Nephron (organoid): ENCODE data around the gene CERS6.

ENCODE experiments used
- H3K27ac Mint-ChIP-seq, 3 experiments: 2 replicates each; pipeline ENCODE4 v1.8.0; 2020; ENCODE audit warnings: mixed read lengths in 3 of 3, mild to moderate bottlenecking in 2 of 3, moderate library complexity in 1 of 3
- H3K27me3 Mint-ChIP-seq: 2 replicates; pipeline ENCODE4 v1.8.0; 2021; ENCODE audit warnings: low read depth, mild to moderate bottlenecking, moderate library complexity, mixed read lengths
- H3K36me3 Mint-ChIP-seq: 2 replicates; pipeline ENCODE4 v1.8.0; 2020; ENCODE audit warnings: low read depth, mixed read lengths
- H3K4me1 Mint-ChIP-seq: 2 replicates; pipeline ENCODE4 v1.8.0; 2020; ENCODE audit warnings: mixed read lengths
- H3K4me3 Mint-ChIP-seq, 3 experiments: 2 replicates each; pipeline ENCODE4 v1.8.0; 2020; ENCODE audit warnings: mild to moderate bottlenecking in 3 of 3, mixed read lengths in 3 of 3, moderate library complexity in 2 of 3
- H3K9me3 Mint-ChIP-seq: 2 replicates; pipeline ENCODE4 v1.8.0; 2020; ENCODE audit warnings: mixed read lengths
- TF ChIP-seq, protein P1 (sequence below), 3 experiments: fragments of 200-600 bp; sonication (generic); IDR thresholded peaks; one replicate each; pipeline ENCODE4 v1.5.0; 2021; ENCODE audit warnings: antibody characterized with exemption in 3 of 3; ENCODE audit not compliant: unreplicated experiment in 3 of 3

The CERS6 gene

DNA sequence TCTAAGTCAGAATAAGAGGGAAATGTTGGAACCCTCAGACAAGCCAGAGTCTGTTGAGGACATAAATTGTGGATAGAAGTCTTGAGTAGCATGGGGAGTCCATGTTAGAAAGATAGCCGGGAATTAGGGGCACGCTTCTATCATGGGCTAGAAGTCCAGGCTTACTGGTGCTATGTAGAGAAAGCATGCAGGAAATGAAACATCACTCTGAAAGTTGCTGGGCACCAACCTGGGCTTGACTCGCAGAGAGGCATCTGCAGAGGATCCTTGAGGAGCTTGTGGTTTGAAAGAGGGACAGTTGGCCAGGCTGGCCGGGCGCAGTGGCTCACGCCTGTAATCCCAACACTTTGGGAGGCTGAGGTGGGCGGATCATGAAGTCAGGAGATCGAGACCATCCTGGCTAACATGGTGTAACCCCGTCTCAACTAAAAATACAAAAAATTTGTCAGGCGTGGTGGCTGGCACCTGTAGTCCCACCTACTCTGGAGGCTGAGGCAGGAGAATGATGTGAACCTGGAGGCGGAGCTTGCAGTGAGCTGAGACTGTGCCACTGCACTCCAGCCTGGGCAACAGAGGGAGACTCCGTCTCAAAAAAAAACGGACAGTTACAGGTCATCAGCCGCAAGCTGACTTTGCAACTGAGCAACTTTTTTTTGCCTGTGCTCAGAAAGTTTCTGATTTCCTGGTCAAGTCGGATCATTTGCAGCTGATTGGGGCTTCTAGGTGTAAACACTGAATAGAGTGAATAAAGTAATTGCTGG lies 24.9 kb downstream of the CERS6 start:
- peaks cover 23% of the 10 kb centered on the region for H3K4me1 Mint-ChIP-seq
- no peak overlapping the region for H3K4me3 Mint-ChIP-seq
- no peak overlapping the region for H3K27ac Mint-ChIP-seq
- H3K36me3 Mint-ChIP-seq = peaks cover 2% of the 10 kb centered on the region
- H3K27me3 Mint-ChIP-seq = no peaks in the 10 kb centered on the region
- H3K9me3 Mint-ChIP-seq = peaks cover 6% of the 10 kb centered on the region
- TF ChIP-seq, protein P1, sequence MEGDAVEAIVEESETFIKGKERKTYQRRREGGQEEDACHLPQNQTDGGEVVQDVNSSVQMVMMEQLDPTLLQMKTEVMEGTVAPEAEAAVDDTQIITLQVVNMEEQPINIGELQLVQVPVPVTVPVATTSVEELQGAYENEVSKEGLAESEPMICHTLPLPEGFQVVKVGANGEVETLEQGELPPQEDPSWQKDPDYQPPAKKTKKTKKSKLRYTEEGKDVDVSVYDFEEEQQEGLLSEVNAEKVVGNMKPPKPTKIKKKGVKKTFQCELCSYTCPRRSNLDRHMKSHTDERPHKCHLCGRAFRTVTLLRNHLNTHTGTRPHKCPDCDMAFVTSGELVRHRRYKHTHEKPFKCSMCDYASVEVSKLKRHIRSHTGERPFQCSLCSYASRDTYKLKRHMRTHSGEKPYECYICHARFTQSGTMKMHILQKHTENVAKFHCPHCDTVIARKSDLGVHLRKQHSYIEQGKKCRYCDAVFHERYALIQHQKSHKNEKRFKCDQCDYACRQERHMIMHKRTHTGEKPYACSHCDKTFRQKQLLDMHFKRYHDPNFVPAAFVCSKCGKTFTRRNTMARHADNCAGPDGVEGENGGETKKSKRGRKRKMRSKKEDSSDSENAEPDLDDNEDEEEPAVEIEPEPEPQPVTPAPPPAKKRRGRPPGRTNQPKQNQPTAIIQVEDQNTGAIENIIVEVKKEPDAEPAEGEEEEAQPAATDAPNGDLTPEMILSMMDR (IDR thresholded peaks at IDR 0.05; ENCODE audit: unreplicated experiment in 3 of 3) = no peak

DNA sequence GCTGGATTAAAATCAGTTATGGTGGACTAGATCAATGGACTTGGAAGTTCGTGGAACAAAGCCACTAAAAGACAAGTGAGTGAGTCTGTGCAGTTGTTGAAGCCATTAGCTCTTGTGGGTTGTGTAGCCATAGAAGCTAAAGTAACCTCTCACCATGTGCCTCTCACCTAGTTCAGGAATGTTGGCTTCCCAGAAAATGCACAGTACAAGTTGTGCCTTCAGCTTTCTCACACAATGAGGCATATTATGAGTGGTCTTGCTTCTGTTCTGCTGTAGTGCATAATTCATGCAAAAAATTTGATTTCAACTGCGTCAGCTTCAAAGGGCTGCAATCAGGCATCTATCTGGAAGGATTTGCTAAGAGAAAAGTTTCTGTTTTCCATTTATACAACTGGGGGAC lies 26.2 kb downstream of the CERS6 start:
- no peaks in the 10 kb centered on the region for H3K27me3 Mint-ChIP-seq
- TF ChIP-seq, protein P1 (IDR thresholded peaks at IDR 0.05; ENCODE audit: unreplicated experiment in 3 of 3) = no peak
- H3K9me3 Mint-ChIP-seq = peaks cover 6% of the 10 kb centered on the region
- H3K36me3 Mint-ChIP-seq = peaks cover 7% of the 10 kb centered on the region
- peaks cover 19% of the 10 kb centered on the region for H3K4me1 Mint-ChIP-seq
- peak overlapping the region in 2 of 3 experiments; percentile 23 to 24 for H3K27ac Mint-ChIP-seq
- no peak overlapping the region for H3K4me3 Mint-ChIP-seq

DNA sequence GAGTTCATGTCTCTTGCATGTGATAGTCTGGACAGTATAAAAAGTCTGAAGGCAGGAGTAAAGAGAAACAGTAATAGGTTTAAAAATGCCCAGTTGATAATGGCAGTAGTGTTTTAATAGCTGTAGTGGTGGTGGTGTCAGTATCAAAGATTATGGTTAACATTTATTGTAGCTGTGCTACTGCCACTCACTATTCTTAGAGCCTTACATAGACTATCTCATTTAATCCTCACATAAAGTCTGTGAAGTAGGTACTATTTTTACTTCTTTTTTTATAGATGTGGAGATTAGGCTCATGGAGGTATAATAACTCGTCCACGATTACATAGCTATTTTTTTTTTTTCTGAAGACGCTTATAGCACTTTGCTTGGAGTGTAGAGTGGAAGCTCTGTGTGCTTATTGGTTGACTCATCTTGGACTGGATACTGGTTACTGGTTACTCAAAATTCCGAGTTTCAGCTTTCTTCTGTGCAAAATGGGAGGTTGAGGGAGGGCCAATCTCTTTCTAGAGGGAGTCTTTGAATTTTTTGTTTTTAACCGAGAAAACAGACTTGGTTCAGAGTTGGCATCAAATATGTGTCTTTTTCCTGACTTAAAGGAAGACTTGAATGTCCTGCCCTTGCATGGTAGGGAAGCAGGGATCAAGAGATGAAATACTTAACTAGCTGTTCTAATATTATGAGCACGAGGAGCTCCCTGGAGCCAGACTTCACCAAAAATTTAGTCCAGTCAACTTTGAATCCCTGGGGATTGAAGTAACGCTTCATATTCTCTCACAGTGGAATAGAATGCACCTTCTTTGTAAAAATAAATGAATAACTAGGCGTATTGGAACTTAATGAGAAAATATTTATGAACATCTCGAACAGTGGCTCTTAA lies 27.1 kb downstream of the CERS6 start:
- Mint-ChIP-seq H3K36me3 (peaks cover 7% of the 10 kb centered on the region), H3K27ac (peak overlapping the region in 2 of 3 experiments; percentile 23 to 24), H3K9me3 (peaks cover 6% of the 10 kb centered on the region), H3K4me1 (peaks cover 19% of the 10 kb centered on the region), H3K4me3 (no peak overlapping the region), H3K27me3 (no peaks in the 10 kb centered on the region)
- TF ChIP-seq, protein P1 (IDR thresholded peaks at IDR 0.05; ENCODE audit: unreplicated experiment in 3 of 3) = no peak

DNA sequence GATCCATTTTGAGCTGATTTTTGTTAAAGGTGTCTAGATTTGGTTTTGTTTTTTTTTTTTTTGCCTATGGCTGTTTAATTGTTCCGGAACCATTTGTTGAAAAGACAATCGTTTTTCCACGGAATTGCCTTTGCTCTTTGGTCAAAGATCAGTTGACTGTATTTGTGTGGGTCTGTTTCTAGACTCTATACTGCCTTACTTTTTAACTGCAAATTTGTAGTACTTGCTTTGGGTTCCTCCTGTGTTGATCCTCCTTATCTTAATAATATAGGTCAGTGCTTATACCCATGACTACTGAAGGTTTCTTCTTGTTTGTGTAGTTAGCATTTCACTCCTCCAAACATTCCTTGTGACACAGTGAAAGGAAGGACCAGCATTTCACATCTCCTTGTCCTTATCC lies 30.4 kb downstream of the CERS6 start:
- no peaks in the 10 kb centered on the region for H3K27me3 Mint-ChIP-seq
- no peak overlapping the region for H3K4me3 Mint-ChIP-seq
- peaks cover 32% of the 10 kb centered on the region for H3K4me1 Mint-ChIP-seq
- peaks cover 7% of the 10 kb centered on the region for H3K36me3 Mint-ChIP-seq
- peak overlapping the region in 2 of 3 experiments; percentile 45 to 76 for H3K27ac Mint-ChIP-seq
- TF ChIP-seq, protein P1 (IDR thresholded peaks at IDR 0.05; ENCODE audit: unreplicated experiment in 3 of 3) = no peak
- H3K9me3 Mint-ChIP-seq = peaks cover 6% of the 10 kb centered on the region

DNA sequence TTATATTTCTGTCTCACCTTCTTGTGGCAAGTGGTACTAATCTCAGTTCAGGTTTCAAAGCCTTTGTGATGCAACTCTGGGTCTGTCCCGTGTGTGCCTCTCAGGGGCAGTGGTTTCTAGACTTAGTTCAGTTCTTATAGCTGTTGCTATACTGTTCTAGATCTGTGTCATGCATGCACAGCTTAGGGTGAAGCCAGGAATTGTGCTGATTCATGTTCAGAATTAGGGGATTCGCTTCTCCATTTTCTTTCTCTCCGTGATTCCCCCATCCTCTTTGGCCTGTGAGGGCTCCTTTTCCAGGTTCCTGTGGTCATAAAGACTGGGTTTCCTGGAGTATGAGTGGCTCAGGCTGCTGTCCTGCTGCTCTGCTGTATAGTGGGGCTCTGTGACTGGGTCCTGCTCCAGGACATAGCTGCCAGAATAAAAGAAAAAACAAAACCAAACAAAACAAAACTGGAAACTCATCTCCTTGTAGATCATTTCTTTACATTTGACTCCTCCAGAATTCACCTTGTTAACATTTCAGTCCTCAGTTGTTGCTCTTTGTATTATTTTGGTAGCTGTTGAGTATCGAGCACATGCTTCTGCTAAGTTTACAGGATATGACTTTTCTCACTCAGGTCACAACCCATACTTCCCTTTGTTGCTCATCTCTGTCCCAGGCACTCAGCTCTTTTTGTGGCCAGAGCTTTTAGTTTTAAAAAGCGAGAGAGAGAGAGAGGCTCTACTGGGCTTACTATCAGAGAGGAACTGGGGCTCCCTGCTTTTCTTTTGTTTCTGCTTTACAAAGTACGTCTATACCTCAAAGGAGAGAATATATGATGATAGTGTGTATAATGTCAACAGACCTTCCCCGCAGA lies 34.2 kb downstream of the CERS6 start:
- Mint-ChIP-seq H3K27ac (peak overlapping the region; percentile 64 to 81 (median 81)), H3K4me1 (peaks cover 14% of the 10 kb centered on the region), H3K36me3 (peaks cover 27% of the 10 kb centered on the region), H3K9me3 (peaks cover 2% of the 10 kb centered on the region), H3K27me3 (no peaks in the 10 kb centered on the region), H3K4me3 (peak overlapping the region in 2 of 3 experiments; percentile 15 to 26)
- TF ChIP-seq, protein P1 (IDR thresholded peaks at IDR 0.05; ENCODE audit: unreplicated experiment in 3 of 3) = no peak
